GM12872 (cell line): ENCODE data around the gene SLC35F3.
A peak's percentile ranks its signal among the peaks of the same experiment; 100 is the strongest.

Experiments used
- CTCF ChIP-seq: IDR thresholded peaks from 3 replicates; pipeline ENCODE4 v1.5.1; 2011; ENCODE audit warnings: low read depth, mild to moderate bottlenecking, low read length, moderate library complexity; ENCODE audit not compliant: insufficient read depth

Gene SLC35F3

GRCh38 chr1:234303231-234303630 lies 398.8 kb downstream of the SLC35F3 start:
- no peak for TF ChIP-seq CTCF

- TF ChIP-seq CTCF: no peak
Measured at GRCh38 chr1:234307726-234308125, 403.2 kb downstream of the SLC35F3 start.

GRCh38 chr1:234309243-234309597 lies 404.7 kb downstream of the SLC35F3 start:
- no peak for TF ChIP-seq CTCF

- peak; percentile 97 for TF ChIP-seq CTCF
Measured at GRCh38 chr1:234309598-234310459, 405.4 kb downstream of the SLC35F3 start.

GRCh38 chr1:234310460-234310817 lies 406.0 kb downstream of the SLC35F3 start:
- TF ChIP-seq CTCF: no peak

- TF ChIP-seq CTCF: no peak
Measured at GRCh38 chr1:234311414-234311813, 406.9 kb downstream of the SLC35F3 start.

- no peak for TF ChIP-seq CTCF
Measured at GRCh38 chr1:234313171-234313570, 408.7 kb downstream of the SLC35F3 start.

GRCh38 chr1:234315091-234315541 lies 410.6 kb downstream of the SLC35F3 start:
- no peak for TF ChIP-seq CTCF
